ENCODE data around the gene MACROH2A2.

DNA sequence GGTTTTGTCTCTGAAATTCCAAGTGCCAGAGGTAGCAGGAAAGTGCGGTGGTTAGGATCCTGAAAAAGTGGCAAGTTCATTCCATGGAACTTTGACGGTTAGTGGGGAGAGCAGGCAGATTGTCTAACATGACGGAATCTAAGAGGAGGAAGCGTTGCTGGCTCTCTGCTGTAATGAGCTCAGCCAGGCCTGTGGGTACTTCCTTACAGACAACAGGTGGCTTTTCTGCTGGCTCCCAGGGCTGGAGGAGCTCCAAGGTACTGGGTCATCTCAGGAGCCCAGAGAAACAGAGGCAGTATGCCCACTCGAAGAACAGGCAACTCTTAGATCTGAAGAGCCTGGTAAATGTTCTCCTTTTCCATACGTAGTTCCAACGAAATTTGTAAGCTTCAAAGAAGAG lies 83.0 kb downstream of the MACROH2A2 start:
- no peak for TF ChIP-seq SPI1 (IDR thresholded peaks at IDR 0.05; ENCODE audit: low read depth, low read length)
- TF ChIP-seq POLR2A (IDR thresholded peaks at IDR 0.05; ENCODE audit: low read depth, low read length) = no peak
- TF ChIP-seq TAF1 (IDR thresholded peaks at IDR 0.05; ENCODE audit: low read depth, low read length) = no peak
- no peak for TF ChIP-seq POLR2AphosphoS5 (IDR thresholded peaks at IDR 0.05; ENCODE audit: low read depth, low read length)

Measured in GM12891 (cell line).